ENCODE results near the gene MEGF6. TPM values are rescaled to one million over a fixed set of nuclear protein-coding genes. Genes with fewer than 3 reads are reported as not detected.

MEGF6 gene
- total and polyA plus RNA-seq, 2 experiments from 2014 or later = 11.6 to 21.9 TPM

GRCh38 chr1:3598051-3598491 is 13.2 kb downstream of the MEGF6 start:
- Histone ChIP-seq H3K9me2 (replicated peaks; ENCODE audit: insufficient read depth) (no peaks in the 10 kb centered on the region), H2AFZ (no peak overlapping the region), H3K4me3 (no peak overlapping the region), H3K27me3 (no peaks in the 10 kb centered on the region), H3K4me2 (peak overlapping the region; percentile 44), H3K36me3 (replicated peaks; ENCODE audit: insufficient read depth, low read depth) (no peaks in the 10 kb centered on the region), H3K9me3 (ENCODE audit: low read depth) (no peaks in the 10 kb centered on the region), H3K79me2 (no peaks in the 10 kb centered on the region), H4K20me1 (ENCODE audit: insufficient read depth, poor library complexity, severe bottlenecking) (no peaks in the 10 kb centered on the region), H3K4me1 (ENCODE audit: insufficient read depth) (peaks cover 15% of the 10 kb centered on the region), H3K27ac (peak overlapping the region; percentile 31)
- TF ChIP-seq CTCF (IDR thresholded peaks at IDR 0.05; ENCODE audit: poor library complexity) = no peak
- peak; percentile 30 for DNase-seq (ENCODE audit: low spot score)
- 53% methylated on average over 25 of the region's 26 CpGs for WGBS (ENCODE audit: low lambda C conversion rate, missing lambda C conversion rate)

DNA sequence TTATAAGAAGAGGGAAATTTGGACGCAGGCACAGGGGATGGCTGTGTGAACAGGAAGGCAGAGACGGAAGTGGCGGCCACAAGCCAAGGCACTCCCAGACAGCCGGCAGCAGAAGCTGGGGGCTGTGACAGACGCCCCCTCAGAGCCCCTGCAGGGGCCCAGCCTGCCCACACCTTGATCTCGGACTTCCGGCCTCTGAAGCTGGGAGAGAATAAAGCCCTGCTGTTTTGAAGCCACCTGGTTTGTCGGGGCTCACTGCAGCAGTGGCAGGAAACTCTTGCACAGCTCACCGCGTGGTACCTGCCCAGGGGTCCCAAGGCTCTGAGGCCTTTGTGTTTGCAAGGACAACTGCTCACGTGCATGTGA is 13.7 kb downstream of the MEGF6 start:
- Histone ChIP-seq H3K9me3 (ENCODE audit: low read depth) (no peaks in the 10 kb centered on the region), H3K36me3 (replicated peaks; ENCODE audit: insufficient read depth, low read depth) (no peaks in the 10 kb centered on the region), H3K4me3 (no peak overlapping the region), H4K20me1 (ENCODE audit: insufficient read depth, poor library complexity, severe bottlenecking) (no peaks in the 10 kb centered on the region), H2AFZ (no peak overlapping the region), H3K4me1 (ENCODE audit: insufficient read depth) (peaks cover 15% of the 10 kb centered on the region), H3K9me2 (replicated peaks; ENCODE audit: insufficient read depth) (no peaks in the 10 kb centered on the region), H3K79me2 (no peaks in the 10 kb centered on the region), H3K4me2 (no peak overlapping the region), H3K27me3 (no peaks in the 10 kb centered on the region), H3K27ac (no peak overlapping the region)
- no peak for TF ChIP-seq CTCF (IDR thresholded peaks at IDR 0.05; ENCODE audit: poor library complexity)
- no peak for TF ChIP-seq EZH2phosphoT487 (IDR thresholded peaks at IDR 0.05; ENCODE audit: low read depth, severe bottlenecking, unreplicated experiment)
- TF ChIP-seq EZH2 (IDR thresholded peaks at IDR 0.05; ENCODE audit: borderline replicate concordance) = no peak
- WGBS (ENCODE audit: low lambda C conversion rate, missing lambda C conversion rate) = 68% methylated on average over 11 of the region's 11 CpGs
- DNase-seq (ENCODE audit: low spot score) = no peak

- Histone ChIP-seq H3K4me3 (no peak overlapping the region), H3K9me3 (ENCODE audit: low read depth) (no peaks in the 10 kb centered on the region), H3K27me3 (no peaks in the 10 kb centered on the region), H3K4me1 (ENCODE audit: insufficient read depth) (peaks cover 15% of the 10 kb centered on the region), H3K9me2 (replicated peaks; ENCODE audit: insufficient read depth) (no peaks in the 10 kb centered on the region), H3K36me3 (replicated peaks; ENCODE audit: insufficient read depth, low read depth) (no peaks in the 10 kb centered on the region), H3K27ac (no peak overlapping the region), H3K4me2 (no peak overlapping the region), H2AFZ (no peak overlapping the region), H3K79me2 (no peaks in the 10 kb centered on the region), H4K20me1 (ENCODE audit: insufficient read depth, poor library complexity, severe bottlenecking) (no peaks in the 10 kb centered on the region)
- no peak for TF ChIP-seq EZH2phosphoT487 (IDR thresholded peaks at IDR 0.05; ENCODE audit: low read depth, severe bottlenecking, unreplicated experiment)
- no peak for TF ChIP-seq CTCF (IDR thresholded peaks at IDR 0.05; ENCODE audit: poor library complexity)
- no peak for TF ChIP-seq EZH2 (IDR thresholded peaks at IDR 0.05; ENCODE audit: borderline replicate concordance)
- 95% methylated on average over 26 of the region's 29 CpGs for WGBS (ENCODE audit: low lambda C conversion rate, missing lambda C conversion rate)
- DNase-seq (ENCODE audit: low spot score) = no peak
Observed at GRCh38 chr1:3596663-3597598, 14.4 kb downstream of the MEGF6 start.

Data from hepatocyte (in vitro differentiated cells).